ENCODE data around the gene TSPAN31. TPM values are rescaled to one million over a fixed set of nuclear protein-coding genes. Genes with fewer than 3 reads are reported as not detected.

TSPAN31 gene
- total RNA-seq, 1 donor from 2014 or later: 18.6 TPM

DNA sequence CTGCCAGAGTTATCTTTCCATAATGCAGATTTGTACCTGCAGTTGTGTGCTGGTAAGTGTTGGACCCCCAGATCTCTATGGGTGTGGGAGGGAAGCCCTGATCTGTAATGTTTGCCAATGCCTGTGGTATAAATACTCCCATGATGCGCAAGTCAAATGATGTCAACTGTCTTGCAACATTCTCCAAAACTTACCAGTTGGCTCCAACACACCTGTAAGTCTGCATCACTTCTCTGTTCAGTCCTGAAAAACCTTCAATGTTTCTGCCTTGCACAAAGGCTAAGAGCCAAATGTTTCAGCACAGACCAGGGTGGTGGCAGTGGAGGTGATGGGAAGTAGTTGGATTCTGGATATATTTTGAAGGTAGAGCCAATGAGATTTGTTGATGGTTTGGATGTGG, 47.8 kb upstream of the TSPAN31 start:
- Histone ChIP-seq H3K9ac (ENCODE audit: low read length) (no peak overlapping the region), H2AFZ (ENCODE audit: low read depth, low read length) (no peak overlapping the region), H3K9me3 (ENCODE audit: insufficient read depth, low read depth, low read length) (no peaks in the 10 kb centered on the region), H3K36me3 (ENCODE audit: insufficient read depth, low read length) (peaks cover 11% of the 10 kb centered on the region), H4K20me1 (ENCODE audit: insufficient read depth, low read length) (peaks cover 3% of the 10 kb centered on the region), H3K79me2 (ENCODE audit: insufficient read depth, low read length) (peaks cover 13% of the 10 kb centered on the region), H3K4me1 (ENCODE audit: insufficient read depth, low read length) (peaks cover 7% of the 10 kb centered on the region), H3K4me3 (ENCODE audit: insufficient read depth, low read depth, low read length) (no peak overlapping the region), H3K27me3 (ENCODE audit: insufficient read depth, low read length) (no peaks in the 10 kb centered on the region), H3K27ac (ENCODE audit: low read depth, low read length) (no peak overlapping the region), H3K4me2 (ENCODE audit: low read length) (no peak overlapping the region)
- no peak overlapping the region for H3K27ac Mint-ChIP-seq (ENCODE audit: unreplicated experiment)
- H3K4me3 Mint-ChIP-seq (ENCODE audit: unreplicated experiment): no peak overlapping the region
- peaks cover 3% of the 10 kb centered on the region for H3K9me3 Mint-ChIP-seq (ENCODE audit: unreplicated experiment)
- H3K4me1 Mint-ChIP-seq (ENCODE audit: low read depth, unreplicated experiment): no peaks in the 10 kb centered on the region
- TF ChIP-seq, protein P1, sequence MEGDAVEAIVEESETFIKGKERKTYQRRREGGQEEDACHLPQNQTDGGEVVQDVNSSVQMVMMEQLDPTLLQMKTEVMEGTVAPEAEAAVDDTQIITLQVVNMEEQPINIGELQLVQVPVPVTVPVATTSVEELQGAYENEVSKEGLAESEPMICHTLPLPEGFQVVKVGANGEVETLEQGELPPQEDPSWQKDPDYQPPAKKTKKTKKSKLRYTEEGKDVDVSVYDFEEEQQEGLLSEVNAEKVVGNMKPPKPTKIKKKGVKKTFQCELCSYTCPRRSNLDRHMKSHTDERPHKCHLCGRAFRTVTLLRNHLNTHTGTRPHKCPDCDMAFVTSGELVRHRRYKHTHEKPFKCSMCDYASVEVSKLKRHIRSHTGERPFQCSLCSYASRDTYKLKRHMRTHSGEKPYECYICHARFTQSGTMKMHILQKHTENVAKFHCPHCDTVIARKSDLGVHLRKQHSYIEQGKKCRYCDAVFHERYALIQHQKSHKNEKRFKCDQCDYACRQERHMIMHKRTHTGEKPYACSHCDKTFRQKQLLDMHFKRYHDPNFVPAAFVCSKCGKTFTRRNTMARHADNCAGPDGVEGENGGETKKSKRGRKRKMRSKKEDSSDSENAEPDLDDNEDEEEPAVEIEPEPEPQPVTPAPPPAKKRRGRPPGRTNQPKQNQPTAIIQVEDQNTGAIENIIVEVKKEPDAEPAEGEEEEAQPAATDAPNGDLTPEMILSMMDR (IDR thresholded peaks at IDR 0.05; ENCODE audit: insufficient read depth, low read depth, low read length): no peak
- no peak for TF ChIP-seq EZH2 (IDR thresholded peaks at IDR 0.05; ENCODE audit: insufficient read depth, low read length)
- peaks cover 26% of the 10 kb centered on the region for H3K36me3 Mint-ChIP-seq (ENCODE audit: low read depth, unreplicated experiment)
- DNase-seq (ENCODE audit: low read depth) (no peak), FAIRE-seq (no peak)
- no peaks in the 10 kb centered on the region for H3K27me3 Mint-ChIP-seq (ENCODE audit: low read depth, unreplicated experiment)

DNA sequence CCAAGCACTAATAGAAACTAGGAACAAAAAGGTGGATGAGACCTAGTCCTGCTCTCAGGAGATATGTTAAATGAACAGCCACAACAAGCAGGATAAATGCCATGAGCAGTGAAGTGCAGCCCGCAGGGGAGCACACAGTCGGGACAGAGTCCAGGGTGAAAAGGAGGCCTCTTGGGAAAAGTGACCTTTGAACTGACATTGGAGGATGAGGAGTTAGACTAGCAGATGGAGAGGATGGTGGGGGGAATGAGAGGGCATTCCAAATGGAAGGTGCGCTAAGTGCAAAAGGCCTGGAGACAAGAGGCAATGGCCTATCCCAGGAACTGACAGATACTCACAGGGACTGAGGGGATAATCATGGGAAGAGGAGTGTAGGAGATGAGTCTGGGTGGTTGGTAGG, 46.4 kb upstream of the TSPAN31 start:
- Histone ChIP-seq H3K9me3 (ENCODE audit: insufficient read depth, low read depth, low read length) (no peaks in the 10 kb centered on the region), H3K27me3 (ENCODE audit: insufficient read depth, low read length) (no peaks in the 10 kb centered on the region), H3K27ac (ENCODE audit: low read depth, low read length) (no peak overlapping the region), H3K9ac (ENCODE audit: low read length) (no peak overlapping the region), H3K4me2 (ENCODE audit: low read length) (no peak overlapping the region), H2AFZ (ENCODE audit: low read depth, low read length) (no peak overlapping the region), H4K20me1 (ENCODE audit: insufficient read depth, low read length) (peaks cover 3% of the 10 kb centered on the region), H3K4me1 (ENCODE audit: insufficient read depth, low read length) (peaks cover 7% of the 10 kb centered on the region), H3K4me3 (ENCODE audit: insufficient read depth, low read depth, low read length) (no peak overlapping the region), H3K79me2 (ENCODE audit: insufficient read depth, low read length) (peaks cover 13% of the 10 kb centered on the region), H3K36me3 (ENCODE audit: insufficient read depth, low read length) (peaks cover 11% of the 10 kb centered on the region)
- H3K4me3 Mint-ChIP-seq (ENCODE audit: unreplicated experiment): no peak overlapping the region
- peaks cover 3% of the 10 kb centered on the region for H3K9me3 Mint-ChIP-seq (ENCODE audit: unreplicated experiment)
- DNase-seq (ENCODE audit: low read depth): no peak
- no peak overlapping the region for H3K27ac Mint-ChIP-seq (ENCODE audit: unreplicated experiment)
- H3K36me3 Mint-ChIP-seq (ENCODE audit: low read depth, unreplicated experiment): peaks cover 39% of the 10 kb centered on the region
- TF ChIP-seq EZH2 (IDR thresholded peaks at IDR 0.05; ENCODE audit: insufficient read depth, low read length): no peak
- TF ChIP-seq, protein P1 (IDR thresholded peaks at IDR 0.05; ENCODE audit: insufficient read depth, low read depth, low read length): no peak
- no peaks in the 10 kb centered on the region for H3K27me3 Mint-ChIP-seq (ENCODE audit: low read depth, unreplicated experiment)
- no peak for FAIRE-seq
- H3K4me1 Mint-ChIP-seq (ENCODE audit: low read depth, unreplicated experiment): no peaks in the 10 kb centered on the region

DNA sequence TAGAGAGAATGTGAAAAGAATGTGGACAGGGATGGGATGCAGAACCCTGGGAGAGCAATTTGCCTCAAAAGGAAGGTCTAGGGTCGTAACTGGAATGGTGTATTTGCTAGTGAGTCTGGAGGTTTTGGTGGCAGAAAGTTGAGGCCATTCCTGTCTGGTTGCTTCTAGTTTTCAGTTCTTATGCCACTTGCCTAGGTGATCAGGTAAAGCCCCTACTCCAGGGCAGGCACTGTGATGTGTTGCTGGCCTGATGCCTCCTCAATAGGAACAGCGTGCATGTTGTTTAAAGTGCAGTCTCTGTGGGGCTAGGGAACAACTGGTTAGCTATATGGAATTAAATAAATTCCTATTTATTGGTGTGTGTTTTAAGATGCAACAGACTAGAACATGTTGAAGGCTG, 44.5 kb upstream of the TSPAN31 start:
- H3K9me3 Mint-ChIP-seq (ENCODE audit: unreplicated experiment): peaks cover 9% of the 10 kb centered on the region
- no peaks in the 10 kb centered on the region for H3K9me3 ChIP-seq (ENCODE audit: insufficient read depth, low read depth, low read length)
- H3K79me2 ChIP-seq (ENCODE audit: insufficient read depth, low read length): peaks cover under 1% of the 10 kb centered on the region
- peaks cover 3% of the 10 kb centered on the region for H4K20me1 ChIP-seq (ENCODE audit: insufficient read depth, low read length)
- no peak for FAIRE-seq
- no peaks in the 10 kb centered on the region for H3K4me1 ChIP-seq (ENCODE audit: insufficient read depth, low read length)
- H3K4me3 ChIP-seq (ENCODE audit: insufficient read depth, low read depth, low read length): no peak overlapping the region
- no peak overlapping the region for H3K9ac ChIP-seq (ENCODE audit: low read length)
- TF ChIP-seq, protein P1 (IDR thresholded peaks at IDR 0.05; ENCODE audit: insufficient read depth, low read depth, low read length): no peak
- no peak for TF ChIP-seq EZH2 (IDR thresholded peaks at IDR 0.05; ENCODE audit: insufficient read depth, low read length)
- H3K27me3 Mint-ChIP-seq (ENCODE audit: low read depth, unreplicated experiment): no peaks in the 10 kb centered on the region
- no peaks in the 10 kb centered on the region for H3K4me1 Mint-ChIP-seq (ENCODE audit: low read depth, unreplicated experiment)
- H3K36me3 Mint-ChIP-seq (ENCODE audit: low read depth, unreplicated experiment): peaks cover 46% of the 10 kb centered on the region
- DNase-seq (ENCODE audit: low read depth): no peak
- H3K27ac ChIP-seq (ENCODE audit: low read depth, low read length): no peak overlapping the region
- no peaks in the 10 kb centered on the region for H3K27me3 ChIP-seq (ENCODE audit: insufficient read depth, low read length)
- no peak overlapping the region for H3K27ac Mint-ChIP-seq (ENCODE audit: unreplicated experiment)
- peaks cover 11% of the 10 kb centered on the region for H3K36me3 ChIP-seq (ENCODE audit: insufficient read depth, low read length)
- H3K4me2 ChIP-seq (ENCODE audit: low read length): no peak overlapping the region
- no peak overlapping the region for H3K4me3 Mint-ChIP-seq (ENCODE audit: unreplicated experiment)
- H2AFZ ChIP-seq (ENCODE audit: low read depth, low read length): no peak overlapping the region

All from astrocyte (in vitro differentiated cells and primary cell).